GM18526 (cell line): ENCODE data around the gene PRICKLE2.

Experiments
- POLR2A ChIP-seq: IDR thresholded peaks from 3 replicates; pipeline ENCODE4 v1.6.1; 2011; ENCODE audit not compliant: insufficient read length; ENCODE audit errors: extremely low read depth

Gene PRICKLE2, protein sequence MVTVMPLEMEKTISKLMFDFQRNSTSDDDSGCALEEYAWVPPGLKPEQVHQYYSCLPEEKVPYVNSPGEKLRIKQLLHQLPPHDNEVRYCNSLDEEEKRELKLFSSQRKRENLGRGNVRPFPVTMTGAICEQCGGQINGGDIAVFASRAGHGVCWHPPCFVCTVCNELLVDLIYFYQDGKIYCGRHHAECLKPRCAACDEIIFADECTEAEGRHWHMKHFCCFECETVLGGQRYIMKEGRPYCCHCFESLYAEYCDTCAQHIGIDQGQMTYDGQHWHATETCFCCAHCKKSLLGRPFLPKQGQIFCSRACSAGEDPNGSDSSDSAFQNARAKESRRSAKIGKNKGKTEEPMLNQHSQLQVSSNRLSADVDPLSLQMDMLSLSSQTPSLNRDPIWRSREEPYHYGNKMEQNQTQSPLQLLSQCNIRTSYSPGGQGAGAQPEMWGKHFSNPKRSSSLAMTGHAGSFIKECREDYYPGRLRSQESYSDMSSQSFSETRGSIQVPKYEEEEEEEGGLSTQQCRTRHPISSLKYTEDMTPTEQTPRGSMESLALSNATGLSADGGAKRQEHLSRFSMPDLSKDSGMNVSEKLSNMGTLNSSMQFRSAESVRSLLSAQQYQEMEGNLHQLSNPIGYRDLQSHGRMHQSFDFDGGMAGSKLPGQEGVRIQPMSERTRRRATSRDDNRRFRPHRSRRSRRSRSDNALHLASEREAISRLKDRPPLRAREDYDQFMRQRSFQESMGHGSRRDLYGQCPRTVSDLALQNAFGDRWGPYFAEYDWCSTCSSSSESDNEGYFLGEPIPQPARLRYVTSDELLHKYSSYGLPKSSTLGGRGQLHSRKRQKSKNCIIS

GRCh38 chr3:64224826-64225610, at the start of gene PRICKLE2:
PRICKLE2 (minus strand) TSS chr3:64225466; CDS start chr3:64198927, 26,539 bp downstream.
- no peak for TF ChIP-seq POLR2A

GRCh38 chr3:64272842-64273241, 47.6 kb upstream of the PRICKLE2 start:
- TF ChIP-seq POLR2A = no peak

DNA sequence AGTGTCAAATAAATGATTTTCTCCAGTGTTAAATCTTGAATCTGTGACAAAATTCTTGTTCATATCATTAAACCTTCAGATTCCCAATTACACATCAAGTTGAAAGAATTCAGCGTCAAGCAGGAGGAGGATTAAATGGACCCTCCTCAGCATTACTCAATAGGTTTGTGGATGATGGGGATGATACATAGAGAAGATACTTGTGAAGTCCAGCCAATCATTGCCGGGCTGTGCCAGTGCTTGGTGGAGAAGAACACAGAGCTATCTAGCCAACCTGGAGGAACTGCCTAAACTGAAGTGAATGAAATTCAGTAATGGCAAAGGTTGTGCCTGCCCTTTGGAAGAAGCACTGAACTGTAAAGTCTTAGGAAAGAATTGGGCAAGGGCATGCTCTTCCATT, 47.0 kb upstream of the PRICKLE2 start:
- no peak for TF ChIP-seq POLR2A

- TF ChIP-seq POLR2A = no peak
Observed at GRCh38 chr3:64271631-64272030, 46.4 kb upstream of the PRICKLE2 start.

DNA sequence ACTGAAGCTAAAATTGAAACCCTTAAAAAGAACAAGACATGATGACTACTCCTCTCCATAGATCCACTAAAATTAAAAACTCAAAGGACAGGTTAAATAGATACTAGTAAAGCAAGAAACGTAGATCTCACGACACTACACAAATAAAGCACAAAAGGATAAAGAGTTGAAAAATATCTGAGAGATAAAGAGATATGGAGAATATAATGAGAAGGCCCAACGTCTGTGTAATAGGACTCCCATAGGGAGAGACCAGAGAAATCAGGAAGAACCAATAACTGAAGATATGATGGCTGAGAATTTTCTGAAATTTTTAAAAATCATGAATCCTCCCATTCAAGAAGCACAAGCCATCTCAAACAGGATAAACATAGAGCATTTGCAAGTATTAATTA, 45.6 kb upstream of the PRICKLE2 start:
- no peak for TF ChIP-seq POLR2A

GRCh38 chr3:64270142-64270865, 45.0 kb upstream of the PRICKLE2 start:
- TF ChIP-seq POLR2A = no peak

GRCh38 chr3:64268926-64269325, 43.7 kb upstream of the PRICKLE2 start:
- TF ChIP-seq POLR2A = no peak

DNA sequence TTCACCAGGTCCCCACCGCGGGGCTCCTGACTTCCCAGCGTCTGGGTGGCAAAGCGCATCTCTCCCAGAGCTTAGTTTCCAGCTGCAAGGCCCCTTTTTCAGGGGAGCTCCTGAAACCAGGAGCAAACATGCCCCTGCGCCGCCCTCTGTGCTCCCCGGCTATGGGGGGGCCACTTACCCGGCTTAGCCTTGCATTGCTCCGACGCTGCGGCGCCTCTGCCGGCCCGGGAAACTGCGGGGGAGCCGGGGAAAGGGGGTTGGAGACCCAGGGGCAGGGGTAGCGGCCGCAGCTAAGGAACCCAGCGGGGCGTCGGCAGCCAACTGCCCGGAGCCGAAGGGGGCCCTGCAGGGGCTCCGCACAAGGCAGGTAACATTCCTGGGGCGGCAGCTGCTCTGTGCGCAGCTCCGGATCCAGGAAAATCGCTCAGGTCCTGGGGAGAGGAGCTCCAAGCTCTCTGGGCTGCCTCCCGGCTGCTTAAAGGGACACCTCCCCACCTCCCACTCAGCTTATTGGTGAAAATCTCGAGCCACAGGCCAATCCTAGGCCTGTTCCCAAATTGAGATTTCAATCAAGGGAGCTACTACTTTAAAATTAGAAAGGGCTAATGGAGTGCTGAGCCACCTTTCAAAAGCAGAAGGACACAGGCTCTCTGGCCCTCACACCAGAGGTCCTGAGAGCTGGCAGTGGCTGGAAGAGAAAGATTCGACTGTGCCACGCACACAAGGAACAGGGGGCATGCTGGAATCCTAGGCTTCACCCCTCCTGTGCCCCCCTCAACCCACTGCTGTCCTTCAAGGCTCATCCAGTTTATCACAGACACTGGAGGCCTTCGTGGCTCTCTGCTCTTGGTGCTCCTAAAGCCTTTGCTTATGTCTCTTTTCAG, 42.7 kb upstream of the PRICKLE2 start:
- TF ChIP-seq POLR2A = no peak

- no peak for TF ChIP-seq POLR2A
Observed at GRCh38 chr3:64266983-64267382, 41.7 kb upstream of the PRICKLE2 start.

DNA sequence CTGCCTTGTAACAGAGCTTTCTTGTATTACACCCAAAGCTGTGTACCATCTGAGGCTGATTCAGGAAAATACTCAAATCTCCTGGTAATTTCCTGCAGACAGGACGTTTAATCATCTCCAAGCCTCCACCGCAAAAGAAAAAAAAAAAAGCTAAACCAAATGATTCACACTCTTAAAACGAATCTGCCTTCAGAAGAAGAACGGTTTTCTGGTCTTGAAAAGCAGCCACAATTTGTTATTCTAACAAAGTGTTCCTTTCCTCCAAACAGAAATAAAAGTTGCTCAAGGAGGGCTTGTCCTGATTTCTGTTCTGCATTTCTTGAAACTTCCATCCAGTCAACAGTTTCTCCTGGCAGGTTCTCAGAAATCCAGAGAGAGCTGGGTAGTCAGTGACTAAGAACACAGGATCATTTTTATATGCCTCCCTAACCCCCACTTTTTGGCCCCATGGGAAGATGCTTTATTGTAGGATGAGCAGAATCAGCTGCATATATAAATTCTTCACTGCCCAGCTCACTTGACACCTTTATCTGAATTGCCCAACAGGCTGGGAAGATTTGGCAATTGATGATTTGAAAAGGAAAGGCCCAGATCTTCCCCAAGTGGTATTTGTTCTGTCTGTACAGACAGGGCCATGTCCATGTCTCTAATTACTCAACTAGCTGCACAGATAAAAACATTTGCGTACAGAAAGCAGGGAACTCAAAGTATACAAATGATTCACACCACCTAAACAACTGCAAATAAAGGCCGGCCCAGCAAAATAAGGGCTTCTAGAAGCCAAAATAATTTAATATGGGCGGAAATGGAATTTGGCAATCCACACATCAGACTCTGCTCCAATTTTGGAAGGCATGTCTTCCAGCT, 41.0 kb upstream of the PRICKLE2 start:
- TF ChIP-seq POLR2A = no peak

GRCh38 chr3:64265646-64266045, 40.4 kb upstream of the PRICKLE2 start:
- no peak for TF ChIP-seq POLR2A

GRCh38 chr3:64264501-64265109, 39.3 kb upstream of the PRICKLE2 start:
- TF ChIP-seq POLR2A = no peak
